HG03095 (cell line): ENCODE data around the gene POLN.
"Not testable (repeated sequence)": the region's sequence is repeated elsewhere in the genome, so short reads cannot be mapped to it uniquely, and the experiment has no call there.

Source experiments
- ATAC-seq: cut with Tn5 transposase; IDR thresholded peaks from one replicate; pipeline ENCODE4 v1.9.1; 2021; ENCODE audit warnings: moderate library complexity; ENCODE audit not compliant: unreplicated experiment

POLN gene

GRCh38 chr4:2222838-2223237 lies 19.1 kb downstream of the POLN start:
- no peak for ATAC-seq

GRCh38 chr4:2221378-2221777 lies 20.5 kb downstream of the POLN start:
- ATAC-seq: not testable (repeated sequence)

GRCh38 chr4:2220016-2220630 lies 21.8 kb downstream of the POLN start:
- peak; percentile 54 for ATAC-seq

- ATAC-seq: no peak
Observed at GRCh38 chr4:2219233-2219760, 22.6 kb downstream of the POLN start.

GRCh38 chr4:2218436-2218835 lies 23.5 kb downstream of the POLN start:
- ATAC-seq: no peak

- no peak for ATAC-seq
Observed at GRCh38 chr4:2217726-2218125, 24.2 kb downstream of the POLN start.

GRCh38 chr4:2212831-2213230 lies 29.1 kb downstream of the POLN start:
- no peak for ATAC-seq

GRCh38 chr4:2202789-2203188 lies 39.1 kb downstream of the POLN start:
- ATAC-seq: not testable (repeated sequence)

GRCh38 chr4:2194496-2194895 lies 47.4 kb downstream of the POLN start:
- no peak for ATAC-seq

- ATAC-seq: no peak
Observed at GRCh38 chr4:2193326-2193725, 48.6 kb downstream of the POLN start.

- no peak for ATAC-seq
Observed at GRCh38 chr4:2186865-2187172, 55.1 kb downstream of the POLN start.

- ATAC-seq: no peak
Observed at GRCh38 chr4:2186133-2186864, 55.6 kb downstream of the POLN start.

- no peak for ATAC-seq
Observed at GRCh38 chr4:2183394-2183793, 58.5 kb downstream of the POLN start.

- ATAC-seq: no peak
Observed at GRCh38 chr4:2182994-2183393, 58.9 kb downstream of the POLN start.

GRCh38 chr4:2180410-2180809 lies 61.5 kb downstream of the POLN start:
- no peak for ATAC-seq

- no peak for ATAC-seq
Observed at GRCh38 chr4:2179717-2180116, 62.2 kb downstream of the POLN start.

- ATAC-seq: no peak
Observed at GRCh38 chr4:2178986-2179385, 62.9 kb downstream of the POLN start.

- ATAC-seq: no peak
Observed at GRCh38 chr4:2177443-2178093, 64.4 kb downstream of the POLN start.

- no peak for ATAC-seq
Observed at GRCh38 chr4:2175990-2176698, 65.8 kb downstream of the POLN start.

GRCh38 chr4:2174061-2174460 lies 67.9 kb downstream of the POLN start:
- ATAC-seq: no peak

GRCh38 chr4:2172627-2173231 lies 69.2 kb downstream of the POLN start:
- no peak for ATAC-seq
